ENCODE measurements around the gene L1CAM. TPM values are rescaled to one million over a fixed set of nuclear protein-coding genes. Genes with fewer than 3 reads are reported as not detected.
A peak's percentile ranks its signal among the peaks of the same experiment; 100 is the strongest.

Gene L1CAM
- total and polyA plus RNA-seq, 9 of the 15 experiments (the other 6 are each of a cell fraction or from before 2014, with no cell fraction given): 0.09 to 0.86 (median 0.26) TPM; not detected in 3

DNA sequence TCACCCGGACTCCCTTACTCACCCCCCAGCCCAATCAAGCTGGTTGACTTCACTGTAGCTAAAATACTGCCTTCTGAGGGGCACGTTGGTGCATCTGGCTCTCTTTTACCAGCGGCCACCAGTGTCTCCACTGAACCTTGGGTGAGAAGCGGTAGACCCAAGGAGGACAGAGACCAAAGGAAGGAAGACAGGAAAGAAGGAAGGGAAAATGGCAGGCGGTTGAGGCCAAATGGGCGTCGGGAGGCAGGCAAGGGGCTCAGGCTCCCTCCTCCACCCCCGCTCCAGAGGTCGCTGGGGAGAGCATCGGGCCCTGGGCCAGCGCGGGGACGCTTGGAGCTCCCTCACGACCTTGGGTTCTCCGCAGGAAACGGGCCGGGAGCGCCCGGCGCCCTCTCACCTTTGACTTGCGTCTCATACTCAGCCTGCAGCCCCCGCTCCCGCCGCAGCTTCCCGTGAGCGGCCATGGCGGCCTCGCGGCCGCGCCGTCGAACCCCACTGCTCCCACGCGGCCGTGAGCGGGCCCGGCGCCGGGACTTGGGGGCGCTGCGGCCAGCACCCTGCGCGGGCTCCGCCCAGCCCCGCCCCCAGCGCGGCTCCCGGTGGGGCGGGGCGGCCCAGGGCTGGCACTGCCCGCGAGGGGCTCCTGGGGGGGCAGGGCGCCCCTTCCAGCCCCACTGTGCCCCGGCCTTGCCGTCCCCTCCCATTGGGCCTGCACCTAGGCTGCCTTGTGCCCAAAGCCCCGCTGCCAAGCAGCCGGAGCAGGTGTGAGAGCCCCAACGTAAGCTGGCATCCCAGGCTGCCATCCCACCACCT, 40.0 kb upstream of the L1CAM start, which contains the start of gene ARHGAP4 (continued):
- TF ChIP-seq, protein P1, sequence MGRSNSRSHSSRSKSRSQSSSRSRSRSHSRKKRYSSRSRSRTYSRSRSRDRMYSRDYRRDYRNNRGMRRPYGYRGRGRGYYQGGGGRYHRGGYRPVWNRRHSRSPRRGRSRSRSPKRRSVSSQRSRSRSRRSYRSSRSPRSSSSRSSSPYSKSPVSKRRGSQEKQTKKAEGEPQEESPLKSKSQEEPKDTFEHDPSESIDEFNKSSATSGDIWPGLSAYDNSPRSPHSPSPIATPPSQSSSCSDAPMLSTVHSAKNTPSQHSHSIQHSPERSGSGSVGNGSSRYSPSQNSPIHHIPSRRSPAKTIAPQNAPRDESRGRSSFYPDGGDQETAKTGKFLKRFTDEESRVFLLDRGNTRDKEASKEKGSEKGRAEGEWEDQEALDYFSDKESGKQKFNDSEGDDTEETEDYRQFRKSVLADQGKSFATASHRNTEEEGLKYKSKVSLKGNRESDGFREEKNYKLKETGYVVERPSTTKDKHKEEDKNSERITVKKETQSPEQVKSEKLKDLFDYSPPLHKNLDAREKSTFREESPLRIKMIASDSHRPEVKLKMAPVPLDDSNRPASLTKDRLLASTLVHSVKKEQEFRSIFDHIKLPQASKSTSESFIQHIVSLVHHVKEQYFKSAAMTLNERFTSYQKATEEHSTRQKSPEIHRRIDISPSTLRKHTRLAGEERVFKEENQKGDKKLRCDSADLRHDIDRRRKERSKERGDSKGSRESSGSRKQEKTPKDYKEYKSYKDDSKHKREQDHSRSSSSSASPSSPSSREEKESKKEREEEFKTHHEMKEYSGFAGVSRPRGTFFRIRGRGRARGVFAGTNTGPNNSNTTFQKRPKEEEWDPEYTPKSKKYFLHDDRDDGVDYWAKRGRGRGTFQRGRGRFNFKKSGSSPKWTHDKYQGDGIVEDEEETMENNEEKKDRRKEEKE (IDR thresholded peaks at IDR 0.05; ENCODE audit: borderline replicate concordance in 1 of 2, control insufficient read depth in 1 of 2, low read depth in 2 of 2, low read length in 1 of 2): peak in 1 of 2 experiments; percentile 94; a peak in 2 of 4 replicates
- TF ChIP-seq, protein P2, sequence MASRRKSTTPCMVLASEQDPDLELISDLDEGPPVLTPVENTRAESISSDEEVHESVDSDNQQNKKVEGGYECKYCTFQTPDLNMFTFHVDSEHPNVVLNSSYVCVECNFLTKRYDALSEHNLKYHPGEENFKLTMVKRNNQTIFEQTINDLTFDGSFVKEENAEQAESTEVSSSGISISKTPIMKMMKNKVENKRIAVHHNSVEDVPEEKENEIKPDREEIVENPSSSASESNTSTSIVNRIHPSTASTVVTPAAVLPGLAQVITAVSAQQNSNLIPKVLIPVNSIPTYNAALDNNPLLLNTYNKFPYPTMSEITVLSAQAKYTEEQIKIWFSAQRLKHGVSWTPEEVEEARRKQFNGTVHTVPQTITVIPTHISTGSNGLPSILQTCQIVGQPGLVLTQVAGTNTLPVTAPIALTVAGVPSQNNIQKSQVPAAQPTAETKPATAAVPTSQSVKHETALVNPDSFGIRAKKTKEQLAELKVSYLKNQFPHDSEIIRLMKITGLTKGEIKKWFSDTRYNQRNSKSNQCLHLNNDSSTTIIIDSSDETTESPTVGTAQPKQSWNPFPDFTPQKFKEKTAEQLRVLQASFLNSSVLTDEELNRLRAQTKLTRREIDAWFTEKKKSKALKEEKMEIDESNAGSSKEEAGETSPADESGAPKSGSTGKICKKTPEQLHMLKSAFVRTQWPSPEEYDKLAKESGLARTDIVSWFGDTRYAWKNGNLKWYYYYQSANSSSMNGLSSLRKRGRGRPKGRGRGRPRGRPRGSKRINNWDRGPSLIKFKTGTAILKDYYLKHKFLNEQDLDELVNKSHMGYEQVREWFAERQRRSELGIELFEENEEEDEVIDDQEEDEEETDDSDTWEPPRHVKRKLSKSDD (conservative IDR thresholded peaks at IDR 0.05; ENCODE audit: low read length): no peak
- TF ChIP-seq PPARD (CRISPR knock-in tag; IDR thresholded peaks at IDR 0.05): no peak
- TF ChIP-seq ZNF124 (CRISPR knock-in tag; IDR thresholded peaks at IDR 0.05): no peak
- TF ChIP-seq, protein P3, sequence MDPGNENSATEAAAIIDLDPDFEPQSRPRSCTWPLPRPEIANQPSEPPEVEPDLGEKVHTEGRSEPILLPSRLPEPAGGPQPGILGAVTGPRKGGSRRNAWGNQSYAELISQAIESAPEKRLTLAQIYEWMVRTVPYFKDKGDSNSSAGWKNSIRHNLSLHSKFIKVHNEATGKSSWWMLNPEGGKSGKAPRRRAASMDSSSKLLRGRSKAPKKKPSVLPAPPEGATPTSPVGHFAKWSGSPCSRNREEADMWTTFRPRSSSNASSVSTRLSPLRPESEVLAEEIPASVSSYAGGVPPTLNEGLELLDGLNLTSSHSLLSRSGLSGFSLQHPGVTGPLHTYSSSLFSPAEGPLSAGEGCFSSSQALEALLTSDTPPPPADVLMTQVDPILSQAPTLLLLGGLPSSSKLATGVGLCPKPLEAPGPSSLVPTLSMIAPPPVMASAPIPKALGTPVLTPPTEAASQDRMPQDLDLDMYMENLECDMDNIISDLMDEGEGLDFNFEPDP (CRISPR knock-in tag; IDR thresholded peaks at IDR 0.05): no peak
- TF ChIP-seq, protein P4, sequence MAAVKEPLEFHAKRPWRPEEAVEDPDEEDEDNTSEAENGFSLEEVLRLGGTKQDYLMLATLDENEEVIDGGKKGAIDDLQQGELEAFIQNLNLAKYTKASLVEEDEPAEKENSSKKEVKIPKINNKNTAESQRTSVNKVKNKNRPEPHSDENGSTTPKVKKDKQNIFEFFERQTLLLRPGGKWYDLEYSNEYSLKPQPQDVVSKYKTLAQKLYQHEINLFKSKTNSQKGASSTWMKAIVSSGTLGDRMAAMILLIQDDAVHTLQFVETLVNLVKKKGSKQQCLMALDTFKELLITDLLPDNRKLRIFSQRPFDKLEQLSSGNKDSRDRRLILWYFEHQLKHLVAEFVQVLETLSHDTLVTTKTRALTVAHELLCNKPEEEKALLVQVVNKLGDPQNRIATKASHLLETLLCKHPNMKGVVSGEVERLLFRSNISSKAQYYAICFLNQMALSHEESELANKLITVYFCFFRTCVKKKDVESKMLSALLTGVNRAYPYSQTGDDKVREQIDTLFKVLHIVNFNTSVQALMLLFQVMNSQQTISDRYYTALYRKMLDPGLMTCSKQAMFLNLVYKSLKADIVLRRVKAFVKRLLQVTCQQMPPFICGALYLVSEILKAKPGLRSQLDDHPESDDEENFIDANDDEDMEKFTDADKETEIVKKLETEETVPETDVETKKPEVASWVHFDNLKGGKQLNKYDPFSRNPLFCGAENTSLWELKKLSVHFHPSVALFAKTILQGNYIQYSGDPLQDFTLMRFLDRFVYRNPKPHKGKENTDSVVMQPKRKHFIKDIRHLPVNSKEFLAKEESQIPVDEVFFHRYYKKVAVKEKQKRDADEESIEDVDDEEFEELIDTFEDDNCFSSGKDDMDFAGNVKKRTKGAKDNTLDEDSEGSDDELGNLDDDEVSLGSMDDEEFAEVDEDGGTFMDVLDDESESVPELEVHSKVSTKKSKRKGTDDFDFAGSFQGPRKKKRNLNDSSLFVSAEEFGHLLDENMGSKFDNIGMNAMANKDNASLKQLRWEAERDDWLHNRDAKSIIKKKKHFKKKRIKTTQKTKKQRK (IDR thresholded peaks at IDR 0.05; ENCODE audit: borderline replicate concordance, low read depth, low read length): no peak
- no peak for TF ChIP-seq CBFA2T2 (conservative IDR thresholded peaks at IDR 0.05)
- no peak for TF ChIP-seq ZKSCAN1 (IDR thresholded peaks at IDR 0.05; ENCODE audit: low read depth, low read length)

Measured in K562 (cell line).